CD4-positive, CD25-positive, alpha-beta regulatory T cell (primary cell): ENCODE measurements around the gene DAAM1. TPM values are rescaled to one million over a fixed set of nuclear protein-coding genes. Genes with fewer than 3 reads are reported as not detected.

Experiments
- ATAC-seq, 2 donors: fragments of 150-1000 bp; cut with Tn5 transposase; one replicate each; pipeline ENCODE4 v1.10.0; 2021; ENCODE audit warnings: low read depth in 2 of 2, moderate number of reproducible peaks in 2 of 2, moderate library complexity in 1 of 2
- DNase-seq, 3 donors: peaks; one replicate each; pipeline versions ENCODE4 v3.0.0 to v3.0.0-alpha.2; 2012 to 2022; ENCODE audit warnings: mixed read lengths in 1 of 3
- H3K27ac ChIP-seq: one replicate; pipeline ENCODE4 v1.7.0; 2013; ENCODE audit warnings: mild to moderate bottlenecking, low read length; ENCODE audit not compliant: insufficient read depth, poor library complexity, severe bottlenecking
- H3K27me3 ChIP-seq: one replicate; pipeline ENCODE4 v1.7.0; 2013; ENCODE audit warnings: low read length; ENCODE audit not compliant: control insufficient read depth, insufficient read depth
- H3K36me3 ChIP-seq: one replicate; pipeline ENCODE4 v1.7.0; 2013; ENCODE audit warnings: mild to moderate bottlenecking, low read length, moderate library complexity; ENCODE audit not compliant: control insufficient read depth, insufficient read depth
- H3K4me1 ChIP-seq: 2 replicates; pipeline ENCODE4 v1.7.0; 2013; ENCODE audit warnings: mild to moderate bottlenecking, low read length; ENCODE audit not compliant: insufficient read depth, control insufficient read depth, poor library complexity, severe bottlenecking
- H3K4me3 ChIP-seq: one replicate; pipeline ENCODE4 v1.7.0; 2013; ENCODE audit warnings: low read depth, mild to moderate bottlenecking, low read length, moderate library complexity
- H3K9me3 ChIP-seq, 2 experiments: 1 replicate in 1 of 2; 2 replicates in 1 of 2; pipeline ENCODE4 v1.7.0; 2013; ENCODE audit warnings: low read length in 2 of 2, mild to moderate bottlenecking in 1 of 2, moderate library complexity in 1 of 2; ENCODE audit not compliant: control insufficient read depth in 2 of 2
- H3K27ac Mint-ChIP-seq, 3 donors: one replicate each; pipeline ENCODE4 v1.8.0; 2020 to 2022; ENCODE audit warnings: mild to moderate bottlenecking in 3 of 3, mixed read lengths in 3 of 3, moderate library complexity in 2 of 3
- H3K27me3 Mint-ChIP-seq: one replicate; pipeline ENCODE4 v1.8.0; 2022; ENCODE audit warnings: mild to moderate bottlenecking, mixed read lengths
- H3K36me3 Mint-ChIP-seq: one replicate; pipeline ENCODE4 v1.8.0; 2020; ENCODE audit warnings: mixed read lengths
- H3K4me1 Mint-ChIP-seq, 4 donors: one replicate each; pipeline ENCODE4 v1.8.0; 2020 to 2022; ENCODE audit warnings: mixed read lengths in 4 of 4, mild to moderate bottlenecking in 1 of 4
- H3K4me3 Mint-ChIP-seq, 4 donors: one replicate each; pipeline ENCODE4 v1.8.0; 2020 to 2022; ENCODE audit warnings: mild to moderate bottlenecking in 4 of 4, mixed read lengths in 4 of 4, moderate library complexity in 3 of 4
- H3K9me3 Mint-ChIP-seq, 7 donors: one replicate each; pipeline ENCODE4 v1.8.0; 2020 to 2022; ENCODE audit warnings: mixed read lengths in 7 of 7, mild to moderate bottlenecking in 3 of 7, moderate library complexity in 2 of 7
- polyA plus RNA-seq, 4 donors: library from polyadenylated mRNA; unstranded; fragments of 300-500 nt; fragmentation: Illumina TruSeq; gene quantifications; one replicate each; pipeline ENCODE4 v1.2.3, GENCODE V29; 2021
- total RNA-seq: library from RNA; stranded (reverse); gene quantifications from one replicate; pipeline ENCODE4 v1.2.3, GENCODE V29; 2022

Gene DAAM1
- total and polyA plus RNA-seq, 5 donors from 2014 or later = 6.1 to 36.5 (median 11.2) TPM

GRCh38 chr14:59199614-59200013 is 11.1 kb downstream of the DAAM1 start:
- Histone ChIP-seq H3K27me3 (no peaks in the 10 kb centered on the region), H3K4me3 (no peak overlapping the region), H3K27ac (no peak overlapping the region), H3K4me1 (peaks cover 3% of the 10 kb centered on the region), H3K9me3 (no peaks in the 10 kb centered on the region), H3K36me3 (peaks cover 2% of the 10 kb centered on the region)
- Mint-ChIP-seq H3K27ac (no peak overlapping the region), H3K9me3 (no peaks in the 10 kb centered on the region), H3K4me1 (peaks cover 0 to 22% (median 13%) of the 10 kb centered on the region in 4 donors), H3K27me3 (no peaks in the 10 kb centered on the region), H3K36me3 (no peaks in the 10 kb centered on the region), H3K4me3 (no peak overlapping the region)
- ATAC-seq (no peak), DNase-seq (no peak)

GRCh38 chr14:59200195-59200594 is 11.7 kb downstream of the DAAM1 start:
- Mint-ChIP-seq H3K27me3 (no peaks in the 10 kb centered on the region), H3K4me3 (no peak overlapping the region), H3K4me1 (peaks cover 4 to 19% (median 15%) of the 10 kb centered on the region in 4 donors), H3K27ac (no peak overlapping the region), H3K9me3 (no peaks in the 10 kb centered on the region), H3K36me3 (no peaks in the 10 kb centered on the region)
- Histone ChIP-seq H3K9me3 (no peaks in the 10 kb centered on the region), H3K4me3 (no peak overlapping the region), H3K36me3 (peaks cover 2% of the 10 kb centered on the region), H3K4me1 (peaks cover 3% of the 10 kb centered on the region), H3K27ac (no peak overlapping the region), H3K27me3 (no peaks in the 10 kb centered on the region)
- DNase-seq (no peak), ATAC-seq (no peak)

- H3K4me1 ChIP-seq = peaks cover 3% of the 10 kb centered on the region
- Mint-ChIP-seq H3K27me3 (no peaks in the 10 kb centered on the region), H3K4me3 (no peak overlapping the region), H3K4me1 (peaks cover 11 to 15% (median 14%) of the 10 kb centered on the region in 4 donors), H3K36me3 (no peaks in the 10 kb centered on the region), H3K27ac (no peak overlapping the region), H3K9me3 (no peaks in the 10 kb centered on the region)
- ATAC-seq (no peak), DNase-seq (no peak)
- peaks cover 2% of the 10 kb centered on the region for H3K36me3 ChIP-seq
- no peaks in the 10 kb centered on the region for H3K9me3 ChIP-seq
- H3K27ac ChIP-seq = no peak overlapping the region
- H3K4me3 ChIP-seq = no peak overlapping the region
- no peaks in the 10 kb centered on the region for H3K27me3 ChIP-seq
Measured at GRCh38 chr14:59202031-59202430, 13.6 kb downstream of the DAAM1 start.

GRCh38 chr14:59204305-59204704 is 15.8 kb downstream of the DAAM1 start:
- Mint-ChIP-seq H3K36me3 (peaks cover 3% of the 10 kb centered on the region), H3K9me3 (no peaks in the 10 kb centered on the region), H3K27me3 (no peaks in the 10 kb centered on the region), H3K4me1 (peaks cover 11 to 16% (median 14%) of the 10 kb centered on the region in 4 donors), H3K4me3 (no peak overlapping the region), H3K27ac (no peak overlapping the region)
- Histone ChIP-seq H3K9me3 (no peaks in the 10 kb centered on the region), H3K4me1 (peaks cover 3% of the 10 kb centered on the region), H3K4me3 (no peak overlapping the region), H3K36me3 (no peaks in the 10 kb centered on the region), H3K27me3 (no peaks in the 10 kb centered on the region), H3K27ac (no peak overlapping the region)
- no peak for ATAC-seq
- DNase-seq = no peak

GRCh38 chr14:59206892-59207291 is 18.4 kb downstream of the DAAM1 start:
- peaks cover 2% of the 10 kb centered on the region for H3K4me1 ChIP-seq
- Mint-ChIP-seq H3K9me3 (no peaks in the 10 kb centered on the region), H3K27ac (no peak overlapping the region), H3K27me3 (no peaks in the 10 kb centered on the region), H3K36me3 (peaks cover 3% of the 10 kb centered on the region), H3K4me3 (no peak overlapping the region), H3K4me1 (peaks cover 17 to 21% (median 18%) of the 10 kb centered on the region in 4 donors)
- no peaks in the 10 kb centered on the region for H3K36me3 ChIP-seq
- ATAC-seq (no peak), DNase-seq (no peak)
- no peaks in the 10 kb centered on the region for H3K27me3 ChIP-seq
- no peak overlapping the region for H3K4me3 ChIP-seq
- no peaks in the 10 kb centered on the region for H3K9me3 ChIP-seq
- no peak overlapping the region for H3K27ac ChIP-seq

- DNase-seq (no peak), ATAC-seq (no peak)
- no peak overlapping the region for H3K4me3 Mint-ChIP-seq
- Histone ChIP-seq H3K4me1 (no peaks in the 10 kb centered on the region), H3K36me3 (no peaks in the 10 kb centered on the region), H3K27ac (no peak overlapping the region), H3K4me3 (no peak overlapping the region), H3K27me3 (no peaks in the 10 kb centered on the region), H3K9me3 (no peaks in the 10 kb centered on the region)
- H3K27ac Mint-ChIP-seq = no peak overlapping the region
- no peaks in the 10 kb centered on the region for H3K27me3 Mint-ChIP-seq
- H3K36me3 Mint-ChIP-seq = peaks cover 3% of the 10 kb centered on the region
- H3K9me3 Mint-ChIP-seq = no peaks in the 10 kb centered on the region
- peaks cover 13 to 20% (median 15%) of the 10 kb centered on the region in 4 donors for H3K4me1 Mint-ChIP-seq
Measured at GRCh38 chr14:59207506-59207933, 19.1 kb downstream of the DAAM1 start.

GRCh38 chr14:59208224-59208814 is 19.9 kb downstream of the DAAM1 start:
- no peaks in the 10 kb centered on the region for H3K9me3 Mint-ChIP-seq
- peaks cover 3% of the 10 kb centered on the region for H3K36me3 Mint-ChIP-seq
- H3K27ac Mint-ChIP-seq = no peak overlapping the region
- ATAC-seq (no peak), DNase-seq (no peak)
- no peak overlapping the region for H3K4me3 Mint-ChIP-seq
- H3K4me1 Mint-ChIP-seq = peaks cover 11 to 24% (median 14%) of the 10 kb centered on the region in 4 donors
- H3K36me3 ChIP-seq = no peaks in the 10 kb centered on the region
- H3K27ac ChIP-seq = no peak overlapping the region
- no peaks in the 10 kb centered on the region for H3K27me3 Mint-ChIP-seq
- no peak overlapping the region for H3K4me3 ChIP-seq
- H3K27me3 ChIP-seq = no peaks in the 10 kb centered on the region
- no peaks in the 10 kb centered on the region for H3K9me3 ChIP-seq
- no peaks in the 10 kb centered on the region for H3K4me1 ChIP-seq

GRCh38 chr14:59208954-59209353 is 20.5 kb downstream of the DAAM1 start:
- H3K36me3 ChIP-seq = no peaks in the 10 kb centered on the region
- Mint-ChIP-seq H3K27me3 (no peaks in the 10 kb centered on the region), H3K4me3 (no peak overlapping the region), H3K27ac (no peak overlapping the region), H3K36me3 (peaks cover 6% of the 10 kb centered on the region), H3K4me1 (peaks cover 11 to 26% (median 14%) of the 10 kb centered on the region in 4 donors), H3K9me3 (no peaks in the 10 kb centered on the region)
- H3K27me3 ChIP-seq = no peaks in the 10 kb centered on the region
- DNase-seq = no peak
- ATAC-seq = no peak
- no peak overlapping the region for H3K27ac ChIP-seq
- no peaks in the 10 kb centered on the region for H3K9me3 ChIP-seq
- H3K4me3 ChIP-seq = no peak overlapping the region
- no peaks in the 10 kb centered on the region for H3K4me1 ChIP-seq
